HepG2 (cell line): Measurements from ENCODE around the gene LRRC27. TPM values are rescaled to one million over a fixed set of nuclear protein-coding genes. Genes with fewer than 3 reads are reported as not detected.

Experiments used
- CERS6 ChIP-seq: sonication (generic); formaldehyde crosslinking; IDR thresholded peaks from 2 replicates; pipeline ENCODE4 v1.5.0; 2020; ENCODE audit warnings: missing genetic modification reagents
- EED ChIP-seq: sonication (generic); formaldehyde crosslinking; IDR thresholded peaks from 2 replicates; pipeline ENCODE4 v1.5.0; 2020; ENCODE audit warnings: mild to moderate bottlenecking, missing genetic modification reagents
- IRF1 ChIP-seq: sonication (generic); formaldehyde crosslinking; IDR thresholded peaks from 2 replicates; pipeline ENCODE4 v1.4.0; 2020; ENCODE audit warnings: low read depth, mild to moderate bottlenecking, missing genetic modification reagents
- JUND ChIP-seq: sonication (generic); formaldehyde crosslinking; IDR thresholded peaks from 2 replicates; pipeline ENCODE4 v1.8.0; 2022; ENCODE audit warnings: mild to moderate bottlenecking, missing genetic modification reagents
- NR2C2 ChIP-seq: sonication (generic); formaldehyde crosslinking; IDR thresholded peaks from 2 replicates; pipeline ENCODE4 v1.4.0; 2020; ENCODE audit warnings: missing genetic modification reagents, mild to moderate bottlenecking, moderate library complexity, borderline replicate concordance
- PREB ChIP-seq: sonication (generic); formaldehyde crosslinking; IDR thresholded peaks from 2 replicates; pipeline ENCODE4 v1.4.0; 2020; ENCODE audit warnings: missing genetic modification reagents
- RBM22 ChIP-seq: fragments of 200-400 bp; formaldehyde crosslinking; optimal IDR thresholded peaks from 2 replicates; pipeline ENCODE3; 2017; ENCODE audit warnings: mild to moderate bottlenecking, low read length, moderate library complexity
- ZFY ChIP-seq: sonication (generic); formaldehyde crosslinking; IDR thresholded peaks from 2 replicates; pipeline ENCODE4 v1.4.0; 2020; ENCODE audit warnings: missing genetic modification reagents
- ZNF318 ChIP-seq: sonication (generic); formaldehyde crosslinking; IDR thresholded peaks from 2 replicates; pipeline ENCODE4 v1.4.0; 2020; ENCODE audit warnings: mild to moderate bottlenecking, missing genetic modification reagents
- ZNF574 ChIP-seq: sonication (generic); formaldehyde crosslinking; IDR thresholded peaks from 2 replicates; pipeline ENCODE4 v1.4.0; 2020; ENCODE audit warnings: missing genetic modification reagents
- ZNF589 ChIP-seq: sonication (generic); formaldehyde crosslinking; conservative IDR thresholded peaks from 2 replicates; pipeline ENCODE4 v1.8.0; 2022; ENCODE audit warnings: mild to moderate bottlenecking, moderate library complexity, missing genetic modification reagents
- ZNF703 ChIP-seq: sonication (generic); formaldehyde crosslinking; IDR thresholded peaks from 2 replicates; pipeline ENCODE4 v1.5.1; 2020; ENCODE audit warnings: missing genetic modification reagents, mild to moderate bottlenecking, moderate library complexity, borderline replicate concordance
- ZSCAN12 ChIP-seq: sonication (generic); formaldehyde crosslinking; IDR thresholded peaks from 2 replicates; pipeline ENCODE4 v1.9.0; 2021; ENCODE audit warnings: mild to moderate bottlenecking, missing genetic modification reagents
- polyA plus RNA-seq, 8 experiments: library from polyadenylated mRNA; depleted of rRNA in 3 of 8; stranded (reverse) in 7 of 8; unstranded in 1 of 8; fragments of >200 nt; fragmentation: Illumina TruSeq in 4 of 8; extraction: Trizol in 4 of 8; gene quantifications; 2 replicates each; pipeline versions ENCODE4 v1.2.1 to v1.2.3, GENCODE V29; 2011 to 2016; ENCODE audit warnings: low read depth in 4 of 8, missing spikeins in 1 of 8, mixed read lengths in 1 of 8; ENCODE audit not compliant: insufficient read depth in 1 of 8
- total RNA-seq, 5 experiments: library from RNA; depleted of rRNA; stranded (reverse); fragments of >200 nt; fragmentation: Illumina TruSeq; extraction: Trizol; gene quantifications; 2 replicates each; pipeline ENCODE4 v1.2.3, GENCODE V29; 2016; ENCODE audit warnings: low read depth in 1 of 5

LRRC27 gene
- total and polyA plus RNA-seq, 2 of the 13 experiments (the other 11 are each of a cell fraction or from before 2014, with no cell fraction given), result 4.2 to 4.6 TPM

GRCh38 chr10:132388891-132389432 is 57.0 kb downstream of the LRRC27 start (continued):
- no peak for TF ChIP-seq ZNF318
- TF ChIP-seq PREB (CRISPR knock-in tag), result no peak
- no peak for TF ChIP-seq ZNF589 (CRISPR knock-in tag)
- no peak for TF ChIP-seq JUND
- no peak for TF ChIP-seq ZSCAN12 (CRISPR knock-in tag)
- no peak for TF ChIP-seq RBM22
- no peak for TF ChIP-seq ZNF703 (CRISPR knock-in tag)
- no peak for TF ChIP-seq NR2C2 (CRISPR knock-in tag)
- no peak for TF ChIP-seq ZNF574 (CRISPR knock-in tag)
- TF ChIP-seq EED (CRISPR knock-in tag), result 0 out of 2 replicates have a peak, but pooled peaks have one; percentile 20
- no peak for TF ChIP-seq CERS6
- TF ChIP-seq ZFY, result peak; percentile 60
- no peak for TF ChIP-seq IRF1 (CRISPR knock-in tag)
